ENCODE results near the gene IFNL1.
A peak's percentile ranks its signal among the peaks of the same experiment; 100 is the strongest.
"Not testable (repeated sequence)": the region's sequence is repeated elsewhere in the genome, so short reads cannot be mapped to it uniquely, and the experiment has no call there.

The IFNL1 gene

DNA sequence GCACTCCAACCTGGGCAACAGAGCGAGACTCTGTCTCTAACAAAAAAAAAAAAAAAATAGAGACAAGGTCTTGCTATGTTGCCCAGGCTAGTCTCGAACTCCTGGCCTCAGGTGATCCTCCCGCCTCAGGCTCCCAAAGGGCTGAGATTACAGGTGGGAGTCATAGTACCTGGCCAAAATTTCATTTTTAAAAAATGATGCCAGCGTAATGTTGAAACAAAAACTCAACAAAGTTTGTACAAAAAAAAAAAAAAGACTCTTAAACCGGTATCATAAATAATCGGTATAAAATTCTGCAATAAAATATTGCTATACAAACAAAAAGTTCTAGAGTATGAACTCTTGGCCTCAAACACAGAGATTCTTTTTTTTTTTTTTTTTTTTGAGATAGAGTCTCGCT lies 36.1 kb downstream of the IFNL1 start:
- DNase-seq, result no peak

DNA sequence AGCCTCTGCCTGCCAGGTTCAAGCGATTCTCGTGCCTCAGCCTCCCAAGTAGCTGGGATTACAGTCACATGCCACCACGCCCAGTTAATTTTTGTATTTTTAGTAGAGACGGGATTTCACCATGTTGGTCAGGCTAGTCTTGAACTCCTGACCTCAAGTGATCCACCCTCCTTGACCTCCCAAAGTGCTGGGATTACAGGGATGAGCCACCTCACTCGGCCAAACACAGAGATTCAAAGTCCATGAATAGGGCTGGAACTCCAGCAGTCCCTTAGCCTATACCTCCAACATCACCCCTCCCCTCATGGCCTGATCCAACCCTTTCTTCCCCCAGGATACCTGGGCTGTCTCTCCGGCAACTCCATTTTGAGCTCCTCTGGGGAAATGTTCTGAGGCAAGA lies 36.5 kb downstream of the IFNL1 start:
- not testable (repeated sequence) for DNase-seq

DNA sequence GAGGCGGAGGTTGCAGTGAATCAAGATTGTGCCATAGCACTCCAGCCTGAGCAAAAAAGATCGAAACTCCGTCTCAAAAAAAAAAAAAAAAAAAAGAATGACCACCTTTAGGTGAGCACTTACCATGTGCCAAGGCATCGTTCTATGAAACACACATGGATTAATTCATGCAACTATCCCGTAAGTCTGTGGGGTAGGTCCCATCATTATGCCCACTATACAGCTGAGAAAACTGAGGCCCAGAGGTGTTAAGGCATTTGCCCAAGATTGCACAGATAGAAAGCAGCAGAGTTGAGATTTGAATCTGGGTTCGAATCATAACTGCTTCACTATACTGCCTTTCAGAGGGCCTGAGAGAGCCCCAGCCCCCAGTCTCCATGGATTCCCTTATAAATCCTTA lies 37.3 kb downstream of the IFNL1 start:
- DNase-seq, result no peak

DNA sequence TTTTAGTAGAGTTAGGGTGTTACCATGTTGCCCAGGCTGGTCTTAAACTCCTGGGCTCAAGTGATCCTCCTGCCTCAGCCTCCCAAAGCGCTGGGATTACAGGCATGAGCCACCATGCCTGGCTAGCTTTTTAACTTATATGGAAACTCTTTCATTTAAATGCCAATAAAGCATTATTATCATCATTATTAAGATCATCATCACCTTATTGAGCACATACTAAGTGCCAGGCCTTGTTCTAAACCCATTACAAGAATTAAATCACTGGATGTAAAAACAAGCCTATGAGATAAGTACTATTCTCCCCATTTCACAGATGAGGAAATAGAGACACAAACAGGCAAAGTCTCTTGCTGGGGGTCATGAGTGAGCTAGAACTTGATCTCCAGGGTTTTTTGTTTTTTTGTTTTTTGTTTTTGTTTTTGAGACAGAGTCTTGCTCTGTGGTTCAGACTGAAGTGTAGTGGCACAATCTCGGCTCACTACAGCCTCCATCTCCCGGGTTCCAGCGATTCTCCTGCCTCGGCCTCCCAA lies 38.3 kb downstream of the IFNL1 start:
- no peak for DNase-seq

DNA sequence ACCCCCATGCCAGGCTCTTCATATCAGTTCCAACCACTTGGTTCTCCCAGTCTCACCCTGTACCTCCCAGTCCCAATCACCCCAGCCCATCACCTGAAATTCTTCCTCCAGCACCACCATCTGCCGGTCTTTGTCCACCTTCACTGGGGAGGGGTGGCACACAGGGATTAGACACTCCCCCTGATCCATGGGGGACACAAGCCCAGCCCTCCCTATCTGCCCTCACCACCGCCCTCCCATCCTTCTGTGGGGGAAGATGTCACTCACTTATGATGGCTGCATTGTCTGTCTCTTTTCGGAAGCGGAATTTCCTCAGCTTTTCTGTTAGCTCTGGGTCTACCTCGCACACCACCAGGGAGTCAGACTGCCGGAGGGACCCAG lies 39.0 kb downstream of the IFNL1 start:
- DNase-seq, result no peak

DNA sequence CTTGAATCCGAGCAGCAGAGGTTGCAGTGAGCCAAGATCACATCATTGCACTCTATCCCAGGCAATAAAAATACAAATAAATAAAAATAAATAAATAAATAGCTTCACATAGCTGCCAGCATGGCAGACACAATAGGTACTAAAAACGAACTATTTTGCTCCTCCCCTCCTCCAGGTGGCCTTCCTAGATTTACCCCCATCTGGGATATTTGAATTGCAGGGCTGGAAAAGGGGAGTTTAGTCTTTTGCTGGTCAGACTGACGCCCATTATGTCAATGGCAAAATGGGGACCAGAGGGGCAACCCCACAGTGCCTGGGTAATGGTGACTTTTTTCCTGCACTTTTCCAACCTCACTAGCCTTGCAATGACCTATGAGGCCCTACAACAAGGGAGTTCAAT lies 40.3 kb downstream of the IFNL1 start:
- no peak for DNase-seq

DNA sequence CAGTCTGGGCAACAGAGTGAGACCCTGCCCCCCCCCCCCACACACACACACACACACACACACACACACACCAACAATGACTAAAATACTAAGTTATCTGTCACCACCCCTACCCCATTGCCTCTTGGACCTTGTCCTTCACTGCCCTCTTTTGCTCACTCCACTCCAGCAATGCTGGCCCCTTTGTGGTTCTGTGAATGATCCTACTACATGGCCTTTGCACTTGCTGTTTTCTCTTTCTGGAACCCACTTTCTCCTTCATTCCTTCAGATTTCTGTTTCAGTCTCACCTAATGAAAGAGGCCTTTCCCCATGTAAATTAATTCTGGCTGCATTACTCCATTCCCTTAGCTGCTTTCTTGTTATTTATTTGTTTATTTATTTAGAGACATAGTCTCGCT lies 43.5 kb downstream of the IFNL1 start:
- no peak for DNase-seq

DNA sequence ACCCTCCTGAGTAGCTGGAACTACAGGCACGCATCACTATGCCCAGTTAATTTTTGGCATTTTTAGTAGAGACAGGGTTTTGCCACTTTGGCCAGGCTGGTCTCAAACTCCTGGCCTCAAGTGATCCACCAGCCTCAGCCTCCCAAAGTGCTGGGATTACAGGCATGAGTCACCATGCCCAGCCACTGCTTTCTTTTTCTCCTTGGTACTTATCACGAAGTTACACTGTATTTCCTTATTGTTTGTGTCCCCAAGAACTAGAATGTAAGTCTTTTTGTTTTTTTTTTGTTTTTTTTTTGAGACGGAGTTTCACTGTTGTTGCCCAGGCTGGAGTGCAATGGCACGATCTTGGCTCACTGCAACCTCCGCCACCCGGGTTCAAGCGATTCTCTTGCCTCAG lies 43.9 kb downstream of the IFNL1 start:
- not testable (repeated sequence) for DNase-seq

DNA sequence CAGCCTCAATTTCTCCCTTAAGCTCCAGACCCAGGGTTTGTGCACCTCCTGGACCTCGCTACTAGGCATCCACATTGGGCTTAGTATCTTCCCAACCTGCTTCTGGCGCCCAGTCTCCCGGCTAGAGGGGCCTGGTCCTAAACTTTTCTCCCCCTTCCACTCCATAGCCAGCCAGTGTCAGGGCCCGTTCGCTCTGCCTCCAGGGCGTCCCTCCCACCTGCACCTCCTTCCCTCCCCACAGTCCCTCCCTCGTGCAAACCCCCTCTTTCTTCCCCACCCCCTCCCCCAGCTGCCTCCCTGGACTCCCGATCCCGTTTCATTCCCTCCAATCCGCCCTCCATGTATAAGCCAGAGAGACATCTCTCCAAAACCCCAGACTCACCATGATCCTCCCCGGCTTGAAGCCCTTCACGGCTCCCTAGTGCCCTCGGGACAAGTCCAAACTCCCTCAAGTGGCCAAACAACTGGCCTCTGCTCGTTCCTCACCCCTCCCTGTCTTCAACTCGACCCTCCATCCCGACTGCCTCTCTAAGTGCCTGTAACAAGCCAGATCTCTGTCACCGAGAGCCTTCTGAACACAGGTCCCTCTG lies 45.0 kb downstream of the IFNL1 start:
- DNase-seq, result peak in 11 of 51 donors; percentile 20 to 60 (median 49)

DNA sequence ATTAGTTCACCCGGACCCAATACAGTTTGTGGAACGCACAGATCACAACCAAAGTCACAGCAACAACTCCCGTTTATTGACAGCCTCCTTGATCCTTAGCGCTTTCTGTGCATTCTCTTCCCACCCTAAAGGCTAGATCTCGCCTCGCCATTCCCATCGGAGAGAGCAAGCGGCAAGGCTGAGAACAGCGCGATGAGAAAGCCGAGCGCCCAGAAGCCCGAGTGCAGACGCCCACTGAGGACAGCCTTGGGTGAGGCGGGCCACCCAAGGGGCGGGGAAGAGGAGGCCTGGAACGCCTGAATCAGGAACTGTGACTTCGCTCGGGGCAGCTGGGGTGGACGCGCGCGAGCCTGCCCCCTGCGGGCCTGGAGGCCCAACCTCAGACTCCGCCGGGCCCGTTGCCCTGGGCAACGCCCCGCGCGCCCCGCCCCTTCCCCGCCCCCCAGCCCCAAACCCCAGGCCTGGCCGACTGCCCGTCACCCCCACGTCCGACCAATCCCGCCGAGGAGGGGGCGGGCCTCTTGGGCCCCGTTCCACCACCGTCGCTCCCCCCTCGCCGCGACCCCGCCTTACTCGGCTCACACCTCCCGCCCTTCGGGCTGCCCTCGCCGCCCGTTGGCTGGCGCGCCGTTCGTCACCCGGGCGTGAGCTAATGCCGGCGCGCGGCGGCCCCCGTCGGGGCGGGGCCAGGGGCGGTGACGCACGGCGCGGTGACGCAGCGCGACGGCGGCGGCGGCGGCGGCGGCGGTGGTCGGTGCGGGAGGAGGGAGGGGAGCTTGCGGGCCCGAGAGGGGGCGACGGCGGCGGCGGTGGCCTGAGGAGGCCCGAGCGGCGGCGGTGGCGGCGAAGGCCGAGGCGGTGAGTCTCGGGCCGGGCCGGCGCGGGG lies 45.8 kb downstream of the IFNL1 start, which contains the start of gene SAMD4B:
Gene SAMD4B, plus strand, starts transcription at position 703 of the 886 bp plus-strand sequence. CDS start 14,473 bp downstream, outside the sequence.
- peak; percentile 60 to 100 (median 98) for DNase-seq

DNA sequence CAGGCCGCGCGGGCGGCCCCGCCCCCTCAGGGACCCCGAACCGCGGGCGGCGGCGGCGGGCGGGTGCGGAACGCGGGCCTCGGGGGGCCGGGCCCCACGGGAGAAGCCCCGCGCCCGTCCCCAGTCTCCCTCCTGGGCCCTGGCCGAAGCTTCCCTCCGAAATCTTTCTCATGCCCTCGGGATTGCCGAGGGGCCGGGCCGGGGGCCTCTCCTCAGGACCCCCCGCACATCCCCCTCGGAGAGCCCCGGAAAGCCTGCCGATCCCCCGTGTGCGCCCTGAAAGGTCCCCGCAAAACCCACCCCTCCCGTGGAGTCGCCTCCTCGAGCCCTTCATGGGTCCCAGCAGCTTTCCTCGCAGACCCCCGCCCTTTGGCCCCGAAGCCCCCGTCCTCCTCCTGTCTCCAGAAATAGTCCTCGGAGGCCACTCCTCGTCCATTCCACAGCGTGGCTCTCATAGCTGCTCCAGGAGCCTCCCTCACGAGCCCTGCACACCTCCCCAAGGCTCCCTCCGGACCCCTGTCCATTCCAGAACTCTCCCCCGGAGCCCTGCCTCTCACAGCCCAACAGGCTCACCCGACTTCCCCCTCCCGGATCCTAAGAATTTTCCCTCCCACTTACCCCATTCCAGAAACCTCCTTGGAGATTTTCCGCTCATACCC lies 46.6 kb downstream of the IFNL1 start:
- peak in 4 of 51 donors; percentile 18 to 42 (median 32) for DNase-seq

DNA sequence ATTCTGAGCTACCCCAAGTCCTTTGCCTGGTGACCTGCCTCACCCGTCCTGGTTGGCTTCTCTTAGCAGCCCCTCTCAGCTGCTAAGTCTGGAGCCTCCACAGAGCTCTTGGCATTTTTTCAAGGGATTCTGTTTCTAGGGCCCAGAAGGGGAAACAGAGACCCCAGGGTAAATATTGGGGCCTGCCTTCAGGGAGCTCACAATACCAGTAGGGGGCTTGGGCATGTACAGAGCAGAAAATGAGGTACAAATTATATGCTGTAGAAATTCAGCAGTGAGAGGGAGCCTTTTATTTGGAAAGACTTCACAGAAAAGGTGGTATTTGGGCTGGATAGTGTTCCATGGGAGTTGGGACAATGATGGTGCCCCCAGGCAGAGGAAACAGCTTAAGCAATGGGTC lies 49.7 kb downstream of the IFNL1 start:
- DNase-seq, result no peak

DNA sequence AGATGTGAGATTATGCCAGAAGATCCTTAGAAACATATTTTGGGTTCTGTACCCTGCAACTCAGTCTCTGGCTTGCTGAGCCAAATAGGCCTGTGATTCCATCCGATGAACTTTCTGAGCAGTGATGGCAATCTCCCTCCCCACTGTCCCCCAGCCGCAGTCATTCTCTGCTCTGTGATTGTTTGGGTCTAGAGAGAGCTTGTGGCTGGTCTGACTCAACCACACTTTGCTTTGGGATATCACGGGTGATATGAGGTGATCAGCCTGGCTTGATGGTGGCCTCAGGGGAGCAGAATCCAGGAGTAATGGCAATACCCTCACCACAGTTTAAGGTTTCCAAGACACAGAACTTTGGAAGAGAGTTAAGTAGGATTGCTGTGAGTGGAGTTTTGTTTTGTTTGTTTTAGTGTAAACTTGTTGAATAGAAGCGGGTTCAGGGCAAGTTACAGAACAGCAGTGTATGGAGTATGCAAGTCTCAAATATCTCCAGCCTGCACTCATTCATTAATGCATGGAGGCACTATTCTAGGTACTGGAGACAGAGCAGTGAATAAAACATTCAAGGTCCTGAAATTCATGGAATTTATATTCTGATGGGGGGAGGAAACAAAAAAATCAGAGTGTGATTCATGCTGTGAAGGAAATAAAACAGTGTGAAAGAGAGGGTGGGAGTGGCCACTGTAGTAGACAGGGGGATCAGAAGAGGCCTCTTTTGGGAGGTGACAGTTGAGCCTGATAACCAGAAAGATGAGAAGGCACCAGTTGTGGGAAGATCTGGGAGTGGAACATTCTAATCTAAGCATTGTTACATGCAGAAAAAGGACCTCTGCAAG lies 51.3 kb downstream of the IFNL1 start:
- DNase-seq, result no peak
